GM10847 (cell line): ENCODE measurements around the gene ZNF512.
A peak's percentile ranks its signal among the peaks of the same experiment; 100 is the strongest.

Experiments used
- POLR2A ChIP-seq: IDR thresholded peaks from 2 replicates; pipeline ENCODE4 v1.6.1; 2011; ENCODE audit not compliant: insufficient read length; ENCODE audit errors: extremely low read depth

Gene ZNF512

DNA sequence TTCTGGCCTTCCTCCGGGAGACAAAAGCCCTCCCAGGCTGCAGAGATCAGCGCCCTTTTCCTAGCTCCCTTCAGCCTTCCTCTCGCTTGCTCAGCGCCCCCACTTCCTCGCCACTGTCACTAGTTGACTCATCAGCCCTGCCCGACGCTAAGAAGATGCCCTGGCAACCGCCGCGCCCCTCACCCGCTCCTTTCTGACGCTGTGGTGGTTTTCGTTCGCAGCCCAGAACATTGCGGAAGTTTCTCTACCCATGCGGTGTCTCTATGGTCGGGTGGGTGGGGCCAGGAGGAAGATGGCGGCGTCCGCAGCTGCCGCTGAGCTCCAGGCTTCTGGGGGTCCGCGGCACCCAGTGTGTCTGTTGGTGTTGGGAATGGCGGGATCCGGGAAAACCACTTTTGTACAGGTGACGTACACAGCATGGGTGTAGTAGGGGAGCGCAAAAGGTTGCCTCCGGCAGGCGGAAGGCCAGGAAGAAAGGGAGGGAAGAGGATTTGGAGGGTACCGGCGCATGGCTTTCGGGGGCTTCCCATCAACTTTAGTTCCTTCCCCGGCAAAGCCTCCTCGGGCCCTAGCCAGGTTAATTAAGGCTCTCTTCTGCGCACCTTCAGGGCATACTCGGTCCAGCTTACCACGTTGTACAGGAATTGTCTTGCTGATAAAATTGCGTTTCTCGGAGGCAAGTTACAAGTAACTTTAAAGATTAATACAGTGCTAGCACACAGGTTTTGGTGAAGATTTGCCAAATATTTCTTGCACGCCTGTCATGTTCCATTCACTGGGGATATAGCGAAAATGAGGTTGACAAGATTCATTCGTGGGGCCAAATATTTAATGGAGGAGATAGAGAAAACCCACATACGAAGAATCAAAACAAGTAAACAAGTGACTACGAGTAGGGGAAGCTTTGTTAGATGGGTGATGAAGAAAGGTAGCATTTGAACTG, 46.2 kb downstream of the ZNF512 start, which contains the start of the genes CCDC121 and GPN1:
TSS of gene CCDC121 (minus strand) at position 246 of the 943 bp plus-strand sequence. CDS start 1,213 bp downstream, outside the sequence.
TSS of gene GPN1 (plus strand) at position 284 of the 943 bp plus-strand sequence. CDS start at position 293, 9 bp downstream.
- TF ChIP-seq POLR2A: peak; percentile 96

DNA sequence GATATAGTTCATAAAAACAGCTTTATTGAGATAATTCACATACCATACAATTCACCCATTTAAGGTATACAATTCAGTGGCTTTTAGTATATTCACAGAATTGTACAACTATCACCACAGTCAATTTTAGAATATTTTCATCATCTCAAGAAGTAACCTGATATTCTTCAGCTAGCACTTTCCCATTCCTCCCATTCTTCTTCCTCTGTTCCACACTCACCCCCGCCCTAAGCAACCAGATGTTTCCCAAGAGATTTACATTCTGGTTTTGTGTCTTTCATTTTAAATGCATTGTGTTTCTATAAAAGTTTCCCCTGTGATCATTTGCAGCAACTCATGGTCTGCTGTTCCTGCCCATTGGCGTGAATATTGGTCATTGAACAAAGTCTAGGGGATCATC, 51.4 kb downstream of the ZNF512 start:
- no peak for TF ChIP-seq POLR2A

- TF ChIP-seq POLR2A: no peak
Observed at GRCh38 chr2:27636766-27637165, 53.9 kb downstream of the ZNF512 start.

- no peak for TF ChIP-seq POLR2A
Observed at GRCh38 chr2:27638037-27638637, 55.3 kb downstream of the ZNF512 start.

- TF ChIP-seq POLR2A: no peak
Observed at GRCh38 chr2:27638709-27639108, 55.9 kb downstream of the ZNF512 start.

- no peak for TF ChIP-seq POLR2A
Observed at GRCh38 chr2:27640722-27641245, 57.9 kb downstream of the ZNF512 start.

DNA sequence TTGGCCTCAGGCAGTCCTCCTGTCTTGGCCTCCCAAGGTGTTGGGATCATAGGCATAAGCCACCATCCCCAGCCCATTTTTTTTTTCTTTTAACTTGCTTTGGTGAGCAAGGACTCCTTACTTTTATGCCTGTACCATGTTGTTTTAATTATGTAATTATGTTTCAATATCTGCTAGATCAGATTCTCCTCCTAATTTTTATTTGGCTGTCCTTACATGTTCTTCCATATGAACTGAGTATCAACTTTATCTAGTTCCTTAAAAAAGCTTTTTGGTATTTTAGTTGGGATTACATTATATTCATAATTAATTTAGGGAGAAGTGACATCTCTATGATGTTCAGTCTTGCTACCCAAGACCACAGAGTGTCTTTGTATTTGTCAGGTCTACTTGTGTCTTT, 62.4 kb downstream of the ZNF512 start:
- TF ChIP-seq POLR2A: no peak

DNA sequence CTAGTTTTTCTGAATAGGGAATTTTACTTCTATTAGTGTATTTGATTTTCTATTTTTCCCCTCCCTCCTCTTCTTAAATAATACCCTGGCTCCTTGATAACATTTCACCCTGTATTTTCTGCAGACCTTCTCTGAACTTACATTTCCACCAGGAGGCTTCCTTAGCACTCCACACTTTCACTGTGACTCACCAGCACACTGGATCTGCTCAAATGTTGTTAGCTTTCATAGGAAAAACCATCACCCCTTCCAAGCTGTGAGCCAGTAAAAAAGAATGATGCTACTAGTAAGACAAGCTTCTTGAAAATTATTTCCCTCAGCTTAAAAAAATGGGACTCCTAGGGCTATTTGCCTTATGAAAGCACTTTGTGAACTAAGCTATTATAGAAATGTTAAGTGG, 64.4 kb downstream of the ZNF512 start:
- no peak for TF ChIP-seq POLR2A

DNA sequence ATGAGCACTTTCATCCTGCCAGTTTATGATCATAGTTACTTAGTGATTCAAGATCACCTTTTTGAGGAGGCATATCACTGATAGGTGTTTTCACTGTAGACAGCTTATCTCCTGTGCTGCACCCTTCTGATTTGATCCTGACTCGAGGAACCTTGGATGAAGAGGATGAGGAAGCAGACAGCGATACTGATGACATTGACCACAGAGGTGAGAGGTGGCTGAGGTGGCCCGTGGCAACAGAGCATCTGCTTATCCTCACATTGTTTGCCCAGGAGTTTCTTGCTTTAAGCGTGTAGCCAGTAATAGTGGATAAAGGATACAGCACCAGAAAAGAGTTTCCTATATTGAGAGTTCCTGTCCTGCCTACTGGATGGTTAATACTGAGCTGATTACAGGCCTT, 64.9 kb downstream of the ZNF512 start:
- no peak for TF ChIP-seq POLR2A

DNA sequence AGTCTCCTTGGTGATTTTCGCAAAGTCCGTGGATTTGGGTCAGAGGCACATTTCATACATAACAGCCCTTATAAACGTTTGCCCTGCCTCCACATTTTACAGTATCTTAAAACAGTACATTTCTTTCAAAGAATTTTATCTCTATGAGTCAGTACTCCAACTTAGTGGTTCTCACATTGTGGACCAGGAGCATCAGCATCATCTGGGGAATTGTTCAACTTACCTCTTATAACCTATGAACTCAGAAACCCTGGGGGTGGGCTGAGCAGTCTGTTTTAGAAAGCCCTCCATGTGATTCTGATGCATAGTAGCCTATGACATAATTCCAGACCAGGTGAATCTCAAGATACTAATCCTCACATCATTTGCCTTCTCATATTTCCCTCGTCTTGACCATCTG, 68.2 kb downstream of the ZNF512 start:
- TF ChIP-seq POLR2A: no peak

GRCh38 chr2:27652341-27652740, 69.5 kb downstream of the ZNF512 start:
- no peak for TF ChIP-seq POLR2A

- no peak for TF ChIP-seq POLR2A
Observed at GRCh38 chr2:27652790-27653189, 69.9 kb downstream of the ZNF512 start.

GRCh38 chr2:27653397-27653796, 70.6 kb downstream of the ZNF512 start:
- TF ChIP-seq POLR2A: no peak

DNA sequence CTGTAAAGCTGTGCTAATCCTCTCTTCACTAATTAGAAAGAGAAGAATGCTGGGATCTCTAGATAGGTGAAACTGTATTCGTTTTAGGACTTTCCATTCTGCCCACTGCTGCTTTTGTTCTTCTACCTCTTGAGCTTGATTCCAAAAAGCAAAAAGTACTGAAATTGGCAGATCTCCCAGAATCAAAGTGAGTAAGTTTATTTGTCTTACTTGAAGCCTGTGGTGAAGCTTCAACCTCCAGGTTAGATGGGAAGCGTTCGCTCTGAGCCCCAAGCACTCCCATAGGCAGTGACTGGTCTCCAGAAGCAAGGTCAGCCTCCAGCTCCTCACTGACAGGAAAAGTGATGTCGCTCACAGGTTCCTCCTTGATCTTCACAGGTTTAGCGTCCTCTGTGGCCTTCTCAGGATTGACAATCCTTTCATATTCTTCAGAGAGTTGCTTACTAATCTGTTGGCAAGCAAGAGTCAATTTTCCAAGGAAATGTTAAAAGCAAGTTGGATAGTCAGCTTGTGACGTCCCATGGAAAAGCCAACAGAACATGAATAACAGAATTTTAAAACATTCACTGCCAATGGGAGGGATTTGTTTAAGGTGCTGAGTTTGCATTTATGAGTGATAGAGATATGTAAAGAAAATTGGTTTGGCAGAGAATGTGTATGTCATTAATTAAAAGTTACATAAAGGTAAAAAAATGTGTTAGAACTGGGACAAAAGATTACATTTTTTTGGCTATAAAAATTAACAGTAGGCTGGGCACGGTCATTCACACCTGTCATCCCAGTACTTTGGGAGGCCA, 72.5 kb downstream of the ZNF512 start:
- TF ChIP-seq POLR2A: no peak

GRCh38 chr2:27661371-27661770, 78.5 kb downstream of the ZNF512 start:
- no peak for TF ChIP-seq POLR2A
